GM18873 (cell line): ENCODE results near the gene IL31RA.
"Not testable (repeated sequence)": the region's sequence is repeated elsewhere in the genome, so short reads cannot be mapped to it uniquely, and the experiment has no call there.

Source experiments
- ATAC-seq: cut with Tn5 transposase; IDR thresholded peaks from one replicate; pipeline ENCODE4 v1.9.1; 2021; ENCODE audit warnings: mild to moderate bottlenecking, moderate library complexity, moderate number of reproducible peaks; ENCODE audit not compliant: unreplicated experiment, low FRiP score

The IL31RA gene

DNA sequence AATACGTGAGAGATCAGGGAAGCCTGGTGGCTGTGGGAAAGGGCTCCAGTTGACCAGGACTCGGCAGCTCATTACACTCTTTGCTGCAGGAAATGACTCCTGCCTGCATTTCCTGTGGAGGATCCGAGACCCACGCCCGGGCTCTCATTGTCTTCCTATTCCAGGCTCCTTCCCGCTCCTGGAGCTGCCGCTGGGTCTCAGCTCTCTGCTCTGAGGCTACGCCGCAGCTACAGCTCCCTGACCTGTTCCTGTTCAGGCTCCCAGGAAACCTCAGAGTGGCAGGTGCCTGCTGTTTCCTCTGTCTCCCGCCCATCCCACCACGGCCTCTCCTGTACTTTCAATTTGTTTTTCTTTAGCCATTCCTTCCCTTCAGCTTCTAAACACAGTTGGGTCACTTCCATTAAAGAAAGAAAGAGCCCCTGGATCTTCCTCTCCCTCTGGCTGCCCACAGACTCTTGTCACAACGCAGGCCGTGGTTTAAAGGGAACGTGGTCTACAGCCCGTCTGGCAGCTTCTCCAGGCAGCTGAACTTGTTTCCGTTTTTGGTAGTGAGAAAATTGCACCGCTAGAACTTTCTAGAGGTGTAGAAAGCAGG lies 72.1 kb downstream of the IL31RA start:
- no peak for ATAC-seq

DNA sequence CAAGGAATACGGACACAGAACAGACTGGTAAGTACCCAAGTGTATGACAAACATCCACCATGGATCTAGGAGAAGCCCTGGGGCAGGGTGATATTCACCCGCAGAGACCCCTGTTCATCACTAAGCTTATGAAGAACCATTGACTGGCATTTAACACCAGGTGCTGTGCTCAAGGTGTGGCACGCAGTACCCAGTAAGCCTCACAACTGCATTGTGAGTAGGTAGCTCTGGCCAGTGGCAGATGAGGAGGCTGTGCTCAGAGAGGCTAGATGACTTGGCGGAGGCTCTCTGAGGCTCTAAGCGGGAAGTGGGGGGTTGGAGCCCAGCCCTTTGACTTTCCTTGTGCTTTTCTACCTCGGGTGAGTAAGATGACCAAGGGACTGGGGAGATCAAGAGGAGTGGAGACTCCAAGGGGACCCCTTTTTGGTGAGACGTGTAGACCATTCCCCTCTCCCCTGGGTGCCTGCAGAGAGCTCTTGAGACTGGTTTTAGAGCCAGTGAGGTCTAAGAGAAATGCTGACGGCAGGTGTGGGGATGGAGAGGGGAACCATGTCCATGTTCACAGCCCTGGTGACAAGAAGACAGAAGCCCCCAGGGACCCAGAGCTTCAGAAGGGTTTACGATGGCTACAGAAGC lies 72.8 kb downstream of the IL31RA start:
- no peak for ATAC-seq

DNA sequence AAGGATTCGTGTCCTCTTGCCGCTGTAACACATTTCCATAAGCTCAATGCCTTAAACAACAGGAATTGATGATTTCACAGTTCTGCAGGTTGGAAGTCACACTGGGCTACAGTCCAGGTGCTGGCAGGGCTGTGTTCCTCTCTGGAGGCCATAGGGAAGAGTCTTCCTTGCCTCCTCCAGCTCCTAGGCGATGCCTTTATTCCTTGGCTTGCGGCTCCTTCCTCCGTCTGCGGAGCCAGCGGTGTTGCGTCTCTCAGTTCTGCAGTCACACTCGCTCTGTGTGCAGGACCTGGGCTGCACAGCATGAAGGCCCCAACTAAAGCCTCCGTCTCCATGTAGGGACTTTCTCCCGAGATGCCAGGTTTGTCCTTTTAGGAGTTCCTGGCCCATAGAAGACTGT lies 73.6 kb downstream of the IL31RA start:
- no peak for ATAC-seq

DNA sequence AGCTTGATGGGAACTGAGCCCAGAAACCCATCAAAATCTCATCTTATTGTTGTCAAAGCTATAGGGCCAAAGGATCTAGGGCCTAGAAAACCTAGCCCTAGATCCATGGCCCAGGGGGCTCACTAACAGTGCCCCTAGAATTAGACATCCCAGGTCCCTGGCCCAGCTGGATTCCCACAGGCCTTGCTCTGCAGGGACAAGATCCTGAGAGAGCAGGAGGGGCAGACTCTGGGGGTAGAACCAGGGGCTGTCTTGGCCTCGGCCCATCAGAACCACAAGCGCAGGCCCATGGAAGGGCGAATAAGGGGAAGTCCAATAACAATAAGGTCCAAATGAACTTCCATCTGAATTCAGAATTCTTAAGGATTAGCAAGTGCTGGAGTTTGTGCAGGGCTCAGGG lies 74.0 kb downstream of the IL31RA start:
- ATAC-seq, result no peak

DNA sequence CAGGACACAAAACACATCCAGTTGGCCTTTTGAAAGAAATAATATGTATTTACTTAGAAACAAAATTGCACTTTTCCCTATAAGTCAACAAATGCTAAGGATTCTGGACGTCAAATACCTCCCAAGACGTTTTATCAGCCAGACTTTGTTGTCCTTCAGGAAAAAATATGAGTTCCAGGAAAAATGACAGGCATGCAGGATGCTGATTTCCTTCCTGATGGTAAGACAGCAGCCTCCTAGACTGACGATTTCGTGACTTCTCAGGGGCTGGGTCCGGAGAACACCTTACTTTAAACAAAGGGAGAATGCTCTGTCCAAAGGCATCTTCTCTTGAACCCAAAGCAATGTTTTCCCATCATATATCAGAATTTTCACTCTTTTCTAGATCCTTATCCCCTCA lies 74.6 kb downstream of the IL31RA start:
- ATAC-seq, result no peak

DNA sequence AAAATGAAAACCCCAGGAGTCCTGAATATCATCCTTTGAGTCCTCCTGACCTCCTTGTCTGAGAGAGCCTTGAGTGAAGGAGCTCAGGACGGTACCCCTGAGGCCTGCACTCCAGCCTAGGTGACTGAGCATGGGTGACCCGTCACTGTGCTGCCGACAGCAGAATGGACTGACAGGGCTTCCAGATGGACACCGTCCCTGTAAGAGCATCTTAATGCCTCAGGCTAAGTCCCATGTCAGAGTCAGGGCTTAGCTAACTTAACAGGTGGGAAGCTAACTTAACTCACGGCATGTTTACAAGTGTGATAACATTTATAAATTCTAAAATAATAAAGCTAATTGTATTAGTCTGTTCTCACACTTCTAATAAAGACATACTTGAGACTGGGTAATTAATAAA lies 75.3 kb downstream of the IL31RA start:
- ATAC-seq, result no peak

DNA sequence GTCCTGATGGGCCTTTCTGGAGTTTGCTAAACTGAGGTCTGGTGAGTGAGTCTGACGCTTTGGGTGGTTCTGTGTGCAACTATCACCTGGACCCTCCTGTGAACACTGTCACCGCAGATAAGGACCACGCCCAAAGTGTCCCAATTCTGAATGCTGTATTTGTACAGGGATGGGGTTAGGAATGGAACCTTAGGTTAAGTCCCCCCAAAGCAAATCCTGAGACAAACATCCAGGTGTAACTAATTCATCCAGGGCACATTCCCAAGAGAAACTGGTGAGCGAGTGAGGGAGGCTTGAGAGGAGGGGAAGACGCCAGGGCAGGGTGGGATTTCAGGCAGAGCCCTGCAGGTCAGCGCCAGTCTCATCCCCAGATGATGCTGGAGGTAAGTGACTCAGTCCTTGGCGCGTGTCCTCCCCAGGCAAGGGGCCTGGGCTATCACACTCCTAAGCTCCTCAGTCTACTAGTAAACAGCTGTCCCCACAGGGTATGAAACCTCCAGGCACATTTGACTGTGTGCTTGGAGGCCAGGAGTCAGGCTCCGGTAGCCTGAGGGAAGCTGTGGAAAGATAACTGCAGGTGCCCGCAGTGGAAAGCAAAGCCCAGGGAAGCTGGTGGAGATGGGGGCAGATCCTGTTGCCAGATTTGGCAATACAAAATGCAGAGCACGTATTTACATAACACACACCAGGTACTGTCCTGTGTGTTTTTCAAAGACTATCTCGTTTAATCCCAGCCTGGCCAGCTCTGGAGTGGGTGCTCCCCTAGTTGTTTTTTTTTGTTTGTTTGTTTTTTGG lies 76.9 kb downstream of the IL31RA start:
- no peak for ATAC-seq

DNA sequence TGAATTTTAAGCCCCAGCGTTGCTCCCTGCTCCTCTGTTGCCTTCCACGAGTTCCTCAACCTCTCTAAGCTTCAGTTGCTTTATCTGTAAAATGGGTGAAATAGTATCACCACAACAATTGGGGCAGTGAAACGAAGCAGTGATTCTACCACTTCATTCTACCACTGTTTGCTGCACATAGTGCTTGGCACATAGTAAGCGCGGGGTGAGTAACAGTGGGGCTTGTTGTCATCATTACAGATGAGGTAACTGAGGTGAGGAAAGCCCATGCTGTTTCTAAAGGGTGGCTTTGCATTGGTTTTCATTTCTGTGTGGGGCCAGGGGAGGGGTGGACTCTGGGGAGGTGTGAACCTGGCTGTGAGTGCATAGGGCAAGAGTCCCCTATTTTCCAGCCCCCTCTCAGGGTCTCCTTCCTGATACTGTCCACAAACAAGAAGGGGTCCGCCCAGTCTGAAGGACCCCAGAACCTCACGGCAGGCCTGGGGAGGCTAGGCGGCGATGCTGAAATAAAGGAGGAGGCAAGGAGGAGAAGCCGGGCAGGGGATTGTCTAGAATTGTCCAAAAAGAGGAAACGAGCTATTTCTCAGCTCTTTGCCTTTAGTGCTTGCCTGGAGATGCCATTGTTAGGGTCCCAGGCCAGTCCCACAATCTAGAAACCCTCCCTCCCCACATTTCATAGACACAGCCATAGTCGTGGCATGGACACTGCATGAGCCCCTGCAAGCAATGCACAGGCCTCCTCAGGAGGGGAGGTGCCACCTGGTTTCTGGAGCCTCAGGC lies 78.1 kb downstream of the IL31RA start:
- no peak for ATAC-seq

DNA sequence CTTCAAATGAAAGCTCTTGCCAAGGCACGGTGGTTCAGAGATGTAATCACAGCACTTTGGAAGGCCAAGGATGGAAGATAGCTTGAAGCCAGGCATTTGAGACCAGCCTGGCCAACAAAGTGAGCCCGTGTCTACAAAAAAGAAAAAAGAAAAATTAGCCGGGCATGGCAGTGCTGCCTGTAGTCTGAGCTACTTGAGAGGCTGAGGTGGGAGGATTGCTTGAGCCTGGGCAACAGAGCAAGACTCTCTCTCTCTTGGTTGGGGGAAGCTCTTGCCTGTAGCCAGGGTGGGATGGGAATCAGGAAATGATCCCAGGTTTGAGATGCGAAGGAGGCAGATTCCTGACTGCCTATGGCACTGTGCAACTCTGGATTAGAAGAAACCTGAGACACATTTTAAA lies 81.5 kb downstream of the IL31RA start:
- no peak for ATAC-seq

DNA sequence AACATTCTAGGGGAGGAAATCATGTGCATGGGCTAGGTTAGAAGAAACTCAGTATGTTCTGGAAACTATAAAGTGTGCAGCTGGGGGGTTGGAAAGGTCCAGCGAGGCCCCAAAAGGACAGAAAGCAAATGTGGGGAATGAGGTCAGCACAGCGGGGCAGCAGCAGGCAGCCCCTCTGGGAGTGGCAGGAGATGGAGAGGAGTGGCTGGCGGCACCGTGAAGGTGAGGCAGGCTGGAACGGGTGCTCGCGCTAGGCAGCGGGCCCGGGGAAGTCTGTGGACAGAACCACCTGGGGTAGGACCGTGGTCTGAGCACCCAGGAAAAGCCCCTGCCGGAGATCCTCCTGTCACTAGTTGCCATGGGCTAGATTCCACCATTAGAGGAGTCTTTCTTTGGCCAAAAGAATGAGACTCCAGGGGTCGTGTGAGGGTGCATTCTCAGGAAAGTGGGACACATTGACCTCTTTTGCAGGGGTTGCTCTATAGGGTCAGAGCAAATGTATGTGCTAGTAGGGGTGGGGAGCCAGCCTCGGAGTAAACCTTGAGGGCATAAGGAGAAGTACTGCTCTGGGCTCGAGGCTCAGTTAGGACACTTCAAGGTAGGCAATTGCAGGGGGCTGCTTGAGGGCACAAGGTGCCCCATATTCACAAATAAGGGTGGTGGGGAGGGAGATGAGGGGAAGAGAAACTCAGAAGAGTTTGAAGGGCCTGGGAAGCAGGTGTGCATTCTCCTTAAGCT lies 82.4 kb downstream of the IL31RA start:
- ATAC-seq, result no peak

DNA sequence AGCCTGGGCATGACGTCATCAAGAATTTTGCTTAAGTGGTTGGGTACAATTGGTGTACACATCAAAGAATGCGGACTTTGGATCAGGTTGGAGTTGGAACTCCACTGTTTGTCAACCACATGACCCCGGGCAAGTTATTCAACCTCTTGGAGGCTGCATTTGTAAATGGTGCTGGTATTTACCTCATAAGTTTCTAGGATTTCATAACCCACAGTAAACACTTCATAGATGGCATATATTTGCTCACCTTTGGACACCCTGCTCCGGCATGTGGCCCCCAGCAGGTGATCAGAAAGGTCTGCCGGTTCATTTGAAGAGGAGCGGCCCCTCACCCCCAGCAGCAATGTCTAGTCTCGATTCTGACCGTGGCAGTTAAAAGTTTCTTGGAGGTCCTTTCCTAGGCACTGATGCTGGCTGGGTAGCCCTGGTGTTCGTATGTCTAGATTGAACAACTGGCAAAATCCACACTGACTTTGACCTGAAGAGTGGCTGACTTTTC lies 83.0 kb downstream of the IL31RA start:
- ATAC-seq, result no peak

DNA sequence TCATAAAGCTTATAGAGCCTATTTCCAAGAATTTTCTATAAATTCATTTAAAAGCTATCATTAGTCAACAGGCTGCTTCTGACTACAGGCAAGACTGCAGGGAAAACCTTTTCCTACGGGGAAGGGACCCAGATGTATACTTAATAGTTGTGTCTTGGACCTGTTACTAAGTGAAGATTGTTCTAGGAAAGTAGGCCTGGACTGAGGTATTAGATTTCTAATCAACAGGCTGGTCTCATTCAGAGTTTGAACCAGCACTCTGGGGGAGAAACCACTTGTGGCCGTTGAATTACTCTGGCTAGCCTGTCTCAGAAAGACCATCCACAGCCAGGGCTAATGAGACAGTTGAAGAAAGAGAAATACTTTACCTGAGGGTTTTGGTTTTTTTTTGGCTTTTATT lies 83.6 kb downstream of the IL31RA start:
- ATAC-seq, result no peak

DNA sequence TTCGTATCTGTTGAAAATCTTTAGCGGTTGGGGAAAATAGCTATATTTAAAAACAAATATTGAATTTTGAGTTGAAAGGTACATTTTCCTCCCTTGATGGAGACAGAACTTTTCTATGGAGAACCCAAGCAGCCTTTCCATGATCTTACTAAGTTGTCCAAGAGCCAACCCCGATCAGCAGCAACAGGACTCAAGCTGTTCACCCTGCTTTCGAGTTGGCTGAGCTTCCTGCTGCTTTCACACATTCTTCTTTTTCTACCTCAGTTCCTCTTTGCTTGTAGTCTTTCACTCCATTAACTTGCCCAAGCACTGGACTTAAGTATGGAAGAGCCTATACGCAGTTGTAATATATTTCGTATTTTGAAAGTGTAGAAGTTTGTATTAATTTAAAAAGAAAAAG lies 84.2 kb downstream of the IL31RA start:
- no peak for ATAC-seq

DNA sequence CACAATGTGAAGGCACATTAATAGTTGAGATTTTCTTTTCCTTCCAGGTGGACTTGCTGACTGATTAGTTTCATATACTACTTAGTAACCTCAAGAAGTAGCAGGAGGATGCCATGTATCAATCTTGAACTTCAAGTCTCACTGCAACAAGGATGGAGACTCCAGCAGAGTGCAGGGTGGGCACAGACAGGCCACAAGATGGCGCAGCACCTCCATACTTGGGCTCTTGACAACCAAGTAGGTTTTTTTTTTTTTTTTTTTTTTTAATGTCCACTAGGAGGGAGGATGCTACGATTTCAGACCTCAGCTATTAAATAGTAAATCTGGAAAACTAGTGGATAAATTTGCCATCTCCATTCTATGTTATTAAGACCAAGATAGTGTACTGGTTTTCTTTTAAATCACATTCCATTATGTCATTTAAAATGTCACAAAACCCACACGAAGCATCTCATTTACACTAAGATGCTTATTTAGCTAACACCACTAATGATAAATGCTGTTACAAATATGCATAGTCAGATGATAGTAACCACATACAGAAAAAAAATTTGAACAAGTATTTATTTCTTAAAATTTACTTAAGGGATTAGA lies 85.0 kb downstream of the IL31RA start:
- ATAC-seq, result peak; percentile 47

DNA sequence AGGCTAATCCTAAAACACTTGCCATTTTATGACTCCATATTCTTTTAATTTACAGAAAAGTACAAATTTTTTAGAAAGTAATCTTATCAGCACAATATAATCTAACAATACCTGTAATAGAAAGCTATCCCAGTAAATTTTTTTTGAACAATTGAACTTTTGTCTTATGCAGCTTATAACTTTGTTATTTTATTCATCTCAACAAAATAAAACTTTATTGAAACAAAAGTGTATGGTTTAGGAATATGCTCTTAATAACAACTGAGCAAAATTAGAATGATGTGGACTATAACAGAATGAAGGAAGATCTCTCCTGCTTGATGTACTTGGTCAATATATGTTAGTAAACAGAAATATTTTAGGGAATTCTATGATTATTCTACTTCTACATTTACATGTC lies 86.4 kb downstream of the IL31RA start:
- ATAC-seq, result not testable (repeated sequence)

DNA sequence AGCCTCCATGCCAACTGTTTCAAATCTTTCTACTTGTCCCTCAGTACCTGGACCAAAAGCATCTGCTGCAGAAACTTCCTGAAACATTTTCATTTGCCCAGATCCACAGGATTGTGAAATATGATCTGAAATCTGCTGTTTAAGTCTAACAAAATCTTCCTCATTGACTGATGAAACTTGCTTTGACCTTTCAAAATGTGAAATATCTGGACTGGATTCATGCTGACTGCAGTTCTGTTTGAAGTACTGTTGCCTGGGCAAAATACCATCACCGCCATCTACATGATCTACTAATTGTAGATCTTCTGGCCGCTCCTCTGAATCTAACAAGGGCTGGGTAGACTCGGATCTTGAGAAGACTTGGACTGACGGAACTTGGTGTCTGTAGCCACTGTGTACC lies 90.0 kb downstream of the IL31RA start:
- not testable (repeated sequence) for ATAC-seq

DNA sequence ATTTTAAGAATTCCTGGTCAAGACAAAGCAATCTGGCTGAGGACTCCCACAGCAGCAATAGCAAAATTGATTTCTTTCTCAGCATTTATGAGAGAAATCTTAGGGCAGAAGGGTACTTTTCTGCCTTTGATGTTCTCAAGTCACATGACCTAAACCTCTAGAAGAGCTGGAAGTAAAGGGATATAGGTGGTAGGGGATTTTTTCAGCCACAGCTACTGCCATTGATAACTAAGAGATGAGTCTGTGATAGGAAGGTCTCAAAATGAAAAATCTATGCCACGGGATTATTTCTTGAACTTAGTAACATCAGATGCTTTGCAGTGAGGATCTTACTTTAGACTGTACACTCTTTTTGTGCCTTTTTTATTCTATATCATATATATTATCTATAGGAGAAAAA lies 108.1 kb downstream of the IL31RA start:
- no peak for ATAC-seq

DNA sequence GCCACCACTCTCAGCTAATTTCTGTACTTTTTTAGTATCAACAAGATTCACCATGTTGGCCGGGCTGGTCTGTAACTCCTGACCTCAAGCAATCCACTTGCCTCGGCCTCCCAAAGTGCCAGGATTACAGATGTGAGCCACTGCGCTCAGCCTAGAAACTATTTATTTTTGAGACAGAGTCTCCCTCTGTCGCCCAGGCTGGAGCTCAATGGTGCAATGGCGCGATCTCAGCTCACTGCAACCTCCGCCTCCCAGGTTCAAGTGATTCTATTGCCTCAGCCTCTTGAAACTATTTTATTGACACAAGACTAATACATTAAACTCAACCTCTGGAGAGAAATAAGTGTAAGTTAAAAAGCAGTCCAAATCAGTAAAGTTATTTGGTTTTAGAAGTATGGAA lies 109.6 kb downstream of the IL31RA start:
- no peak for ATAC-seq

DNA sequence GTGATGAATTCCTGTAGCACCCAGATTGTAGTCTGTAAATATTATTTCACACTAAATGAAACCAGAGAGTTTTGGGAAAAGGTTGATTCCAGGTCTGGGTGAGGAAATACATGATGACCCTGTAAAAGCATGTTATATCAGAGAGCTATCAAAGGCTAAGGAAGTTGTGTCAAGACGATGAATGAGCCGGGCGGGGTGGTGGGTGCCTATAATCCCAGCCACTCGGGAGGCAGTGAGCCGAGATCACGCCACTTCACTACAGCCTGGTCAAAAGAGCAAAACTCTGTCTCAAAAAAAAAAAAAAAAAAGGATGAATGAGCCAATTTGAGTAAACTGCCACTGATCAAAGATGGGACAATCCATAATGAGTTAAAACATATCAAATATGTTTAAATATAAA lies 114.4 kb downstream of the IL31RA start:
- no peak for ATAC-seq

DNA sequence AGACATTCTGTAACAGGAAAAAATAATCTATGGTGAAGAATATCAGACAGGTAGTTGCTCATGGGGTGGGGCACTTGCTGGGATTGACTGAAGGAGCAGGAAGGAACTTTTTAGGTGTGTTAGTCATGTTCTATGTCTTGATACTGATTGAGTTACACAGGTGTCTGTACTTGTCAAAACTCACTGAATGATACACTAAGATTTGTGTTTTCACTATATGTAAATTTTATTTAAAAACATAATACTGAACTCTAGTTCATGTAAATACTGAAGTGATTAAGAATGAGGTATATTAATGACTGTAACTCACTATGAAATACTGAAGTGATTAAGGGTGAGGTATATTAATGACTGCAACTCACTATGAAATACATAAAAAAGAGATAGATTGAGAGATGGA lies 115.1 kb downstream of the IL31RA start:
- ATAC-seq, result no peak
